Vagina (tissue), 2 donors: Measurements from ENCODE around the gene EIF2B4. TPM values are rescaled to one million over a fixed set of nuclear protein-coding genes. Genes with fewer than 3 reads are reported as not detected.
A peak's percentile ranks its signal among the peaks of the same experiment; 100 is the strongest.

Experiments
- DNase-seq, 2 donors: peaks; one replicate each; pipeline ENCODE4 v3.0.0-alpha.2; 2017; ENCODE audit errors: extremely low spot score in 2 of 2
- H3K27ac ChIP-seq: fragments of 200-600 bp; sonication (generic); one replicate; pipeline ENCODE4 v1.5.1; 2019
- H3K27me3 ChIP-seq: fragments of 200-600 bp; sonication (generic); one replicate; pipeline ENCODE4 v1.5.1; 2019
- H3K36me3 ChIP-seq, 2 donors: fragments of 200-600 bp; sonication (generic); one replicate each; pipeline ENCODE4 v1.5.1; 2017 to 2019
- H3K4me1 ChIP-seq: fragments of 200-600 bp; sonication (generic); one replicate; pipeline ENCODE4 v1.5.1; 2019
- H3K4me3 ChIP-seq, 2 donors: fragments of 200-600 bp; sonication (generic); 1 replicate in 1 of 2; 2 replicates in 1 of 2; pipeline ENCODE4 v1.5.1; 2016 to 2019
- H3K9me3 ChIP-seq: fragments of 200-600 bp; sonication (generic); one replicate; pipeline ENCODE4 v1.5.1; 2019
- POLR2A ChIP-seq, 2 donors: fragments of 450-650 bp; IDR thresholded peaks; one replicate each; pipeline ENCODE4 v1.6.1; 2017; ENCODE audit warnings: antibody characterized with exemption in 2 of 2, mild to moderate bottlenecking in 2 of 2, moderate library complexity in 2 of 2
- POLR2AphosphoS5 ChIP-seq, 2 donors: sonication (generic); formaldehyde crosslinking; IDR thresholded peaks; one replicate each; pipeline ENCODE4 v1.9.0; 2017; ENCODE audit warnings: antibody characterized with exemption in 2 of 2, mild to moderate bottlenecking in 2 of 2, low read depth in 1 of 2; ENCODE audit not compliant: insufficient read depth in 1 of 2
- intact Hi-C: fragments of 100-400 bp; cut with DNase I; formaldehyde crosslinking; loops from one replicate; pipeline ENCODE4 v1.15.1; 2023
- total RNA-seq: library from RNA; depleted of rRNA; stranded (reverse); fragments of >200 nt; gene quantifications from one replicate; pipeline ENCODE4 v1.2.3, GENCODE V29; 2016
- TF ChIP-seq, protein P1 (sequence below), 3 experiments: fragments of 450-650 bp in 2 of 3; fragments of 200-600 bp in 1 of 3; sonication (generic) in 1 of 3; IDR thresholded peaks; one replicate each; pipeline ENCODE4 v1.5.1; 2017 to 2019; ENCODE audit warnings: antibody characterized with exemption in 3 of 3, mild to moderate bottlenecking in 2 of 3, moderate library complexity in 2 of 3

EIF2B4 gene
- total RNA-seq, 1 donor from 2014 or later = 37.1 TPM

DNA sequence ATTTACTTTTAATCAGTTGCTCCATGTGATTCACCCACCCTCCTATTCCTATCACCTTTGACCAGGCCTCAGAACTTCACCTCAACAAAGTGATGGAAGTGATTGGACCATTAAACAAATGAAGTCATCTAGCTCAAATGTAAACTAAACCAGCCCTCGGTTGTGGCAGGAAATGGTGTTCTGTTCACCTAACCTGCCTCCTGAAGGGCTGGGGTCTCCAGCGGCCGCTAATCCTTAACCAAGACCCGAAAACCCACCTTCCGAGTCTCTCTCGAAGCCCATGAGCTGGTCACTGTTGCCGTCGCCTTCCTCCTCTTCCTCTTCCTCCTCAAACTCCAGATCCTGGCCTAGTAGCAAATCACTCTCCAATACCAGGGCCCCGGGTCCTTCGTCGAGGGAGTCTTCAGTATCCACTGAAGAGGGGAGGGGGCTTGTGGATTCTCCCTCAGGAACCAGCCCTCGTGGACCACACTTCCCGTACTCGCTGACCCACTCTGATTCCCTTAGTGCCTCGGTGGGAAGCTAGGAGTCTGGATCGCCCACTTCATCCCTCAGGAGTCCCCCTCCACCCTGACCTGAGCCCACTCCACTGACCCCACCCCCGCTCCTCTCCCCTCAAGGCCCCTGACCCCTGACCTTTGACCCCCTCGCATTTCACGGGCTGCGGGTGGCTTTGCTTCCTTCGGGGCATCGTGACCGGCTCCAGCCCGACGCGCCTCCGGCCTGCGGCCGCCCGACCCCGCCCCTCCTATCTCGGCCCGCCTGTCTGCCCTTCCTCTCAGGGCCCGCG lies 9.9 kb upstream of the EIF2B4 start:
- peak overlapping the region; percentile 89 for H3K27ac ChIP-seq
- no peaks in the 10 kb centered on the region for H3K27me3 ChIP-seq
- TF ChIP-seq POLR2AphosphoS5 (IDR thresholded peaks at IDR 0.05; ENCODE audit: insufficient read depth in 1 of 2, low read depth in 1 of 2) = no peak
- no peak for TF ChIP-seq POLR2A (IDR thresholded peaks at IDR 0.05)
- TF ChIP-seq, protein P1, sequence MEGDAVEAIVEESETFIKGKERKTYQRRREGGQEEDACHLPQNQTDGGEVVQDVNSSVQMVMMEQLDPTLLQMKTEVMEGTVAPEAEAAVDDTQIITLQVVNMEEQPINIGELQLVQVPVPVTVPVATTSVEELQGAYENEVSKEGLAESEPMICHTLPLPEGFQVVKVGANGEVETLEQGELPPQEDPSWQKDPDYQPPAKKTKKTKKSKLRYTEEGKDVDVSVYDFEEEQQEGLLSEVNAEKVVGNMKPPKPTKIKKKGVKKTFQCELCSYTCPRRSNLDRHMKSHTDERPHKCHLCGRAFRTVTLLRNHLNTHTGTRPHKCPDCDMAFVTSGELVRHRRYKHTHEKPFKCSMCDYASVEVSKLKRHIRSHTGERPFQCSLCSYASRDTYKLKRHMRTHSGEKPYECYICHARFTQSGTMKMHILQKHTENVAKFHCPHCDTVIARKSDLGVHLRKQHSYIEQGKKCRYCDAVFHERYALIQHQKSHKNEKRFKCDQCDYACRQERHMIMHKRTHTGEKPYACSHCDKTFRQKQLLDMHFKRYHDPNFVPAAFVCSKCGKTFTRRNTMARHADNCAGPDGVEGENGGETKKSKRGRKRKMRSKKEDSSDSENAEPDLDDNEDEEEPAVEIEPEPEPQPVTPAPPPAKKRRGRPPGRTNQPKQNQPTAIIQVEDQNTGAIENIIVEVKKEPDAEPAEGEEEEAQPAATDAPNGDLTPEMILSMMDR (IDR thresholded peaks at IDR 0.05) = no peak
- peaks cover 0 to 64% of the 10 kb centered on the region in 2 donors for H3K36me3 ChIP-seq
- intact Hi-C loops = no loop called here
- H3K4me1 ChIP-seq = peaks cover 20% of the 10 kb centered on the region
- no peaks in the 10 kb centered on the region for H3K9me3 ChIP-seq
- peak overlapping the region; percentile 77 to 84 for H3K4me3 ChIP-seq
- no peak for DNase-seq

DNA sequence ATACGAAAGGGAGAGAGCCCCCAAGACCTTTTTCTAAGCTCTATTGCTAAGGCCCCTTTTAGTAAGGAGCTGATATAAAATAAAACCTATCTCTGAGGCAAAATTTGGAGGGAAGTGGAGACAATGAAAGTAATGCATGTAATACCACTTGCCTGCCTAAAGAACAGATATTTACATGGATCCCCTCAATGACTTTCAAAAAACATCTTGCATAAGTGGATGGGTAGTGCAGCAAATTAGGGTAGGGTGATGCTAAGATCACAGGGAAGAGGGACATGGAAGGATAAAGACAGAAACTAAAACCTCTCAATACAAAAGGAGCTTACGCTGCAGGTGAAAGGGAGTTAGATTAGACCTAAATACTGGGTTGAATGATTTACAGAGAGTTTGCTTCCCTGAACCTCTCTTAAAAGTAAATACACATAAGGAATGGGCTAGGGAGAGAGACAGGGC lies 9.3 kb upstream of the EIF2B4 start:
- H3K9me3 ChIP-seq = no peaks in the 10 kb centered on the region
- no peak for DNase-seq
- peaks cover 20% of the 10 kb centered on the region for H3K4me1 ChIP-seq
- intact Hi-C loops = no loop called here
- no peaks in the 10 kb centered on the region for H3K27me3 ChIP-seq
- H3K27ac ChIP-seq = peak overlapping the region; percentile 89
- H3K36me3 ChIP-seq = peaks cover 0 to 64% of the 10 kb centered on the region in 2 donors
- TF ChIP-seq, protein P1 (IDR thresholded peaks at IDR 0.05) = no peak
- TF ChIP-seq POLR2A (IDR thresholded peaks at IDR 0.05) (no peak), POLR2AphosphoS5 (IDR thresholded peaks at IDR 0.05; ENCODE audit: insufficient read depth in 1 of 2, low read depth in 1 of 2) (no peak)
- peak overlapping the region; percentile 77 to 84 for H3K4me3 ChIP-seq

DNA sequence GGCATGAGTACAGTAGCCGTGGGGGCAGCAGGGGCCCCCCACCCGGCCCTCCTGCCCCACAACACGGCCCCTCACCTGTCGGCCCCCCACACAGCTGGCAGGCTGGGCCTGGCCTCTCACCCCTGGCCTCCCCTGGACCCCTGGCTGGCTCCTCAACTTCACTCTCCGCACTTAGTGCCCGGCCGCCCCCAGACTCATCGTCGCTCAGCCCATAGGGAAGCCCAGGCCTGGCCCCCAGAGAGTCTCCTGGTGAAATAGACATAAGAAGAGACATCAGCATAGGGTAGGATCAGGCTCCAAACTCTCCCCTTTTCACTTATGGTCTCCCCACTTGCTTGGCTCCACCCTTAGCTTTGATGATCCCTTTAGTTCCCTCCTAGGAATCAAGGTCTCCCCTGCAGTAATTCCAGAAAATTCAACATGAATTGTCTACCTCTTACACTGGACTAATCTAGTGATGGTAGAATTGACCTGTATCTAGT lies 8.7 kb upstream of the EIF2B4 start:
- H3K4me3 ChIP-seq = no peak overlapping the region
- H3K9me3 ChIP-seq = no peaks in the 10 kb centered on the region
- H3K27ac ChIP-seq = no peak overlapping the region
- no peak for DNase-seq
- intact Hi-C loops = no loop called here
- H3K36me3 ChIP-seq = peaks cover 0 to 67% of the 10 kb centered on the region in 2 donors
- peaks cover 20% of the 10 kb centered on the region for H3K4me1 ChIP-seq
- H3K27me3 ChIP-seq = no peaks in the 10 kb centered on the region
- TF ChIP-seq, protein P1 (IDR thresholded peaks at IDR 0.05) = no peak
- no peak for TF ChIP-seq POLR2A (IDR thresholded peaks at IDR 0.05)
- TF ChIP-seq POLR2AphosphoS5 (IDR thresholded peaks at IDR 0.05; ENCODE audit: insufficient read depth in 1 of 2, low read depth in 1 of 2) = no peak

DNA sequence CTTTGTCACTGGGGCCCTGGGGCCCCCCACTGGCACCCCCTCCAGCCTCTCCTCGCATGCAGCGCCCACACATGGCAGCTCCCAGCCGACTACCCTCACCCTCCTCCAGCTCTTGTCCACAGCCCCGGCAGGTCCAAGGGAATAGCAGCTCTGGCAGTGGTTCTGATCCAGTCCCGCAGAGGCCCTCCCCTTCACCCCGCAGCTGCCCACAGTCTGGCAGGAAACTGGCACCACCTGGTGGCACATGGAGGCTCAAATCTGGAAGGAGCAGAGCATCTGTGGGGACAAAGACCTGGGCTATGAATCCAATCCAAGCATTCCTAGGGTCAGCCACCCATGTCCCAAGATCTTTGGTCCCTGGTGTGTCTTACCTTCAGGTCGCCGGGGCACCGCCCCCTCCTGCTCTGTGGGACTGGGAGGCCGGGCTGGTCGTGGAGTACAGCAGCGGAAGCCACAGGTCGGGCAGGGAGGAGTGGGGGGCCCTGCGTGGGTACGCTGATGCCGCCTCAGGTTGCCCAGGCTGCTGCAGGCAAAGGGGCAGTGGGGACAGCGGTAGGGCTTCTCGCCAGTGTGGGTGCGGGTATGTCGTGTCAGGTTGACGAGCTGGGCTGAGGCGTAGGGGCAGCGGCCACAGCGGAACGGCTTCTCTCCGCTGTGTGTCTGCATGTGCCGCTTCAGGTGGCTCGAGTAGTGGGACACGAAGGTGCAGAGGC lies 8.1 kb upstream of the EIF2B4 start:
- no peak for DNase-seq

More for the DNA sequence above, 8.1 kb upstream of the EIF2B4 start:
- no peak overlapping the region for H3K4me3 ChIP-seq
- TF ChIP-seq, protein P1 (IDR thresholded peaks at IDR 0.05) = no peak
- TF ChIP-seq POLR2A (IDR thresholded peaks at IDR 0.05) (no peak), POLR2AphosphoS5 (IDR thresholded peaks at IDR 0.05; ENCODE audit: insufficient read depth in 1 of 2, low read depth in 1 of 2) (peak in 1 of 2 donors; percentile 10)
- H3K27me3 ChIP-seq = no peaks in the 10 kb centered on the region
- peaks cover 20% of the 10 kb centered on the region for H3K4me1 ChIP-seq
- intact Hi-C loops = no loop called here
- peaks cover 0 to 67% of the 10 kb centered on the region in 2 donors for H3K36me3 ChIP-seq
- no peaks in the 10 kb centered on the region for H3K9me3 ChIP-seq
- H3K27ac ChIP-seq = no peak overlapping the region
